ENCODE results near the gene PRR5L.

Gene PRR5L

DNA sequence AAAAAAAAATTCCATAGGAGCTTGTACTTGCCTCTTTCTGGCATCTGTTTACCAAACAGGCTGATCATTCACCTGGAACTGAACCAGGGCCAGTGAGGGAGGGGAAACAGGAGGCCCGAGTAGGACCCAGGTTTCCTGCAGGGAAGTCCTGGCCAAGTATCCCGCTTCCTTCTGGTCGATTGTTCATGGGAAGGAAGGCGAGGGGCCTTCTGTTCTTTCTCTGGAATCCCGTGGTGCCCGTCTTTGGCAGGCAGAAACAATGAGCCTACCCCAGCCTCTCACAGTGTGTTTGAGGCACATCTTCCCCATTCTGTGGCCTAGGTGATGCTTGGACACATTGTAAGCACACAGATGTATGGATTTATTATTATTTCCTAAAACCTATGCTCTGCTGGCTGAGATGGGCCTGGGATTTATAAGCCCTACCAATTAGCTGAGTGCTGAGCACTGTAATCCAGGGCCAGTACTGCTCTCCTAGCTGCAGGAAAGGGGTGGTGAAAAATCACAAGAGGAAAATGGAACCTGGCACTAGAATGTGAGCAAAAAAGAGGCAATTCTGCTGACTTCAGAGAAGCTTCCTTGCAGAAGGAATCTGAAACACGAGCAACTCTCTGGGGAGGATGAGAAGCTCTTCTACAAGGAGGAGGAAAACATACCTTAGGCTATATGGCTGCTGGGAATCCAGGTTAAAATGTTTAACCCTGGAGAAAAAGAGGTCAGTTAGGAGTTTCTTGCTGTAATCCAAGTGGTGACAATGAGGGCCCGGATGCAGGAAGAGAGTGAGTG lies 53.5 kb downstream of the PRR5L start:
- no peaks in the 10 kb centered on the region for H3K36me3 ChIP-seq (ENCODE audit: control insufficient read depth, insufficient read depth, low read length)
- H3K4me3 ChIP-seq (ENCODE audit: low read depth, low read length) = no peak overlapping the region
- H3K9me3 ChIP-seq (ENCODE audit: control insufficient read depth, insufficient read depth, low read length) = no peaks in the 10 kb centered on the region
- H3K27me3 ChIP-seq (ENCODE audit: control insufficient read depth, insufficient read depth, low read length) = no peaks in the 10 kb centered on the region
- H3K4me1 ChIP-seq (ENCODE audit: control insufficient read depth, insufficient read depth, low read length) = peaks cover 2% of the 10 kb centered on the region
- H3K9ac ChIP-seq (ENCODE audit: low read depth, low read length) = no peak overlapping the region

GRCh38 chr11:36350137-36350513 lies 54.0 kb downstream of the PRR5L start:
- no peaks in the 10 kb centered on the region for H3K36me3 ChIP-seq (ENCODE audit: control insufficient read depth, insufficient read depth, low read length)
- no peak overlapping the region for H3K9ac ChIP-seq (ENCODE audit: low read depth, low read length)
- H3K4me1 ChIP-seq (ENCODE audit: control insufficient read depth, insufficient read depth, low read length) = peaks cover 2% of the 10 kb centered on the region
- no peak overlapping the region for H3K4me3 ChIP-seq (ENCODE audit: low read depth, low read length)
- no peaks in the 10 kb centered on the region for H3K27me3 ChIP-seq (ENCODE audit: control insufficient read depth, insufficient read depth, low read length)
- H3K9me3 ChIP-seq (ENCODE audit: control insufficient read depth, insufficient read depth, low read length) = no peaks in the 10 kb centered on the region

DNA sequence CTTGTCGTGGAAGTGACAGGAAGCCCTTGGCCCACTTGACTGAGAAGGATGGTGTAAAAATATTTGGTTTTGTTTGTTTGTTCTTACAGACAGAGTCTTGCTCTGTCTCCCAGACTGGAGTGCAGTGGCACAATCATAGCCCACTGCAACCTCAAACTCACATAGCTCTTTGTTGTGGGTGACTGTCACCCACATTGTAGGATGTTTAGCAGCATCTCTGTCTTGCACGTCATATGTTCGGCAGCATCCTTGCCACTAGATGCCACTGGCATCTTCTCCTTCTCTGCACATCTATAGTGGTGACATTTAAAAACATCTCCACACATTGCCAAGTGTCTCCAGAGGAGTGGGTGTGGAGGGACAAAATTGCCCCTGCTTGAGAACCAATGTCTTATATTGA lies 56.8 kb downstream of the PRR5L start:
- H3K9ac ChIP-seq (ENCODE audit: low read depth, low read length) = no peak overlapping the region
- no peaks in the 10 kb centered on the region for H3K36me3 ChIP-seq (ENCODE audit: control insufficient read depth, insufficient read depth, low read length)
- H3K4me3 ChIP-seq (ENCODE audit: low read depth, low read length) = no peak overlapping the region
- peaks cover 2% of the 10 kb centered on the region for H3K4me1 ChIP-seq (ENCODE audit: control insufficient read depth, insufficient read depth, low read length)
- no peaks in the 10 kb centered on the region for H3K27me3 ChIP-seq (ENCODE audit: control insufficient read depth, insufficient read depth, low read length)
- H3K9me3 ChIP-seq (ENCODE audit: control insufficient read depth, insufficient read depth, low read length) = no peaks in the 10 kb centered on the region

GRCh38 chr11:36354221-36355003 lies 58.3 kb downstream of the PRR5L start:
- no peak overlapping the region for H3K9ac ChIP-seq (ENCODE audit: low read depth, low read length)
- peaks cover under 1% of the 10 kb centered on the region for H3K4me1 ChIP-seq (ENCODE audit: control insufficient read depth, insufficient read depth, low read length)
- no peaks in the 10 kb centered on the region for H3K27me3 ChIP-seq (ENCODE audit: control insufficient read depth, insufficient read depth, low read length)
- H3K4me3 ChIP-seq (ENCODE audit: low read depth, low read length) = no peak overlapping the region
- H3K9me3 ChIP-seq (ENCODE audit: control insufficient read depth, insufficient read depth, low read length) = no peaks in the 10 kb centered on the region
- no peaks in the 10 kb centered on the region for H3K36me3 ChIP-seq (ENCODE audit: control insufficient read depth, insufficient read depth, low read length)

- H3K4me1 ChIP-seq (ENCODE audit: control insufficient read depth, insufficient read depth, low read length) = no peaks in the 10 kb centered on the region
- no peak overlapping the region for H3K9ac ChIP-seq (ENCODE audit: low read depth, low read length)
- no peaks in the 10 kb centered on the region for H3K27me3 ChIP-seq (ENCODE audit: control insufficient read depth, insufficient read depth, low read length)
- no peak overlapping the region for H3K4me3 ChIP-seq (ENCODE audit: low read depth, low read length)
- H3K9me3 ChIP-seq (ENCODE audit: control insufficient read depth, insufficient read depth, low read length) = no peaks in the 10 kb centered on the region
- no peaks in the 10 kb centered on the region for H3K36me3 ChIP-seq (ENCODE audit: control insufficient read depth, insufficient read depth, low read length)
Measured at GRCh38 chr11:36356201-36356600, 60.1 kb downstream of the PRR5L start.

DNA sequence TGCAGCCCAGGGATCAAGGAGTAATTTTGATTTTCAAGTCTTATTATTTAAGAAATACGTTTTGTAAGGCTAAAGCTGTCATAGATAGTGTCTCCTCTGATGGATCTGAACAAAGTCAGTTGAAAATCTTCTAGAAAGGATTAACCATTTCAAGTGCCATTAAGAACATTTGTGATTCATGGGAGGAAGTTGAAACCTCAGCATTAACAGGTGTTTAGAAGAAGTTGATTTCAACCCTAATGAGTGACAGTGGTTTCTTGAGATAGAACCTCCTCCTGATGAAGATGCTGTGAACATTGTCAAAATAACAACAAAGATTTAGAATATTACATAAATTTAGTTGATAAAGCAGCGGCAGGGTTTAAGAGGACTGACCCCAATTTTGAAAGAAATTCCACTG lies 61.7 kb downstream of the PRR5L start:
- Histone ChIP-seq H3K9me3 (ENCODE audit: control insufficient read depth, insufficient read depth, low read length) (no peaks in the 10 kb centered on the region), H3K4me3 (ENCODE audit: low read depth, low read length) (no peak overlapping the region), H3K9ac (ENCODE audit: low read depth, low read length) (no peak overlapping the region), H3K4me1 (ENCODE audit: control insufficient read depth, insufficient read depth, low read length) (peaks cover 7% of the 10 kb centered on the region), H3K36me3 (ENCODE audit: control insufficient read depth, insufficient read depth, low read length) (no peaks in the 10 kb centered on the region), H3K27me3 (ENCODE audit: control insufficient read depth, insufficient read depth, low read length) (peaks cover 3% of the 10 kb centered on the region)

DNA sequence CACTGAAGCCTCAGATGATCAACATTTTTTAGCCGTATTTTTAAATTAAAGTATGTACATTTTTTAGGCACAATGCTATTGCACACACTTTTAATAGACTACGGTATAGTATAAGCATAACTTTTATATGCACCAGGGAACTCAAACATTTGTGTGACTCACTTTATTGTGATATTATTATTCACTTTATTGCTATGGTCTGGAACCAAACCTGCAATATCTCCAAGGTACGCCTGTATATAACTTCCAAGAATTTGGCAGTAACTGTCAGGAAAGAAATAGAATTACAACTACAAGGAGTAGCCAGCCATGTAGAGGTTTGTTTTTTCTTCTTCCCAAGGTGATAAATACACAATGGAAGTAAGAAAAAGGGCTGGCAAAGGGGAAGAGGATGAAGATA lies 62.3 kb downstream of the PRR5L start:
- H3K9me3 ChIP-seq (ENCODE audit: control insufficient read depth, insufficient read depth, low read length) = no peaks in the 10 kb centered on the region
- H3K9ac ChIP-seq (ENCODE audit: low read depth, low read length) = no peak overlapping the region
- no peak overlapping the region for H3K4me3 ChIP-seq (ENCODE audit: low read depth, low read length)
- H3K36me3 ChIP-seq (ENCODE audit: control insufficient read depth, insufficient read depth, low read length) = no peaks in the 10 kb centered on the region
- H3K4me1 ChIP-seq (ENCODE audit: control insufficient read depth, insufficient read depth, low read length) = peaks cover 10% of the 10 kb centered on the region
- peaks cover 3% of the 10 kb centered on the region for H3K27me3 ChIP-seq (ENCODE audit: control insufficient read depth, insufficient read depth, low read length)

- H3K9ac ChIP-seq (ENCODE audit: low read depth, low read length) = no peak overlapping the region
- peaks cover 13% of the 10 kb centered on the region for H3K4me1 ChIP-seq (ENCODE audit: control insufficient read depth, insufficient read depth, low read length)
- peaks cover 3% of the 10 kb centered on the region for H3K27me3 ChIP-seq (ENCODE audit: control insufficient read depth, insufficient read depth, low read length)
- no peaks in the 10 kb centered on the region for H3K36me3 ChIP-seq (ENCODE audit: control insufficient read depth, insufficient read depth, low read length)
- H3K4me3 ChIP-seq (ENCODE audit: low read depth, low read length) = no peak overlapping the region
- H3K9me3 ChIP-seq (ENCODE audit: control insufficient read depth, insufficient read depth, low read length) = no peaks in the 10 kb centered on the region
Measured at GRCh38 chr11:36360318-36360717, 64.2 kb downstream of the PRR5L start.

- no peak overlapping the region for H3K9ac ChIP-seq (ENCODE audit: low read depth, low read length)
- peaks cover 3% of the 10 kb centered on the region for H3K27me3 ChIP-seq (ENCODE audit: control insufficient read depth, insufficient read depth, low read length)
- no peak overlapping the region for H3K4me3 ChIP-seq (ENCODE audit: low read depth, low read length)
- peaks cover 13% of the 10 kb centered on the region for H3K4me1 ChIP-seq (ENCODE audit: control insufficient read depth, insufficient read depth, low read length)
- no peaks in the 10 kb centered on the region for H3K9me3 ChIP-seq (ENCODE audit: control insufficient read depth, insufficient read depth, low read length)
- no peaks in the 10 kb centered on the region for H3K36me3 ChIP-seq (ENCODE audit: control insufficient read depth, insufficient read depth, low read length)
Measured at GRCh38 chr11:36360826-36361415, 64.8 kb downstream of the PRR5L start.

DNA sequence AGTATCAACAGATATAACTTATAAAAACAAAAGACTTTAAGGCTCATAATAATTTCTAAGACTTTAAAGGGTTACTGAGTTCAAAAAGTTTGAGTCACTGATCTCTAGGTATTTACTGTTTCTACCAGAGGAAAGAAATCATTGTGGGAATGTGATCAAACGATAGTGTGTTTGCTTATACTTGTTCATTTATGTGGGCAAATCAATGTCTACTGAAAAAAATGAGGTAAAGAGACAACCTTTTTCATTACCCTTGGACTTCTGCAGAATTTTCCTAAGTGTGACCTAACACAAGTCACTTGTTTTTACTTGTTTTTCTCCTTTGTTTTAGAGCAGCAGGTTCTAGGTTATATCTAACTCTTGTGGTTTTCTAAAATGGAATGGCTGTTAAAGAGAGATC lies 65.4 kb downstream of the PRR5L start:
- no peak overlapping the region for H3K9ac ChIP-seq (ENCODE audit: low read depth, low read length)

GRCh38 chr11:36361901-36362391 lies 65.9 kb downstream of the PRR5L start:
- H3K27me3 ChIP-seq (ENCODE audit: control insufficient read depth, insufficient read depth, low read length) = peaks cover 3% of the 10 kb centered on the region
- peaks cover 13% of the 10 kb centered on the region for H3K4me1 ChIP-seq (ENCODE audit: control insufficient read depth, insufficient read depth, low read length)
- no peaks in the 10 kb centered on the region for H3K36me3 ChIP-seq (ENCODE audit: control insufficient read depth, insufficient read depth, low read length)
- peak overlapping the region; percentile 18 for H3K4me3 ChIP-seq (ENCODE audit: low read depth, low read length)
- H3K9ac ChIP-seq (ENCODE audit: low read depth, low read length) = no peak overlapping the region
- H3K9me3 ChIP-seq (ENCODE audit: control insufficient read depth, insufficient read depth, low read length) = no peaks in the 10 kb centered on the region

More for the DNA sequence above, 65.4 kb downstream of the PRR5L start:
- Histone ChIP-seq H3K4me3 (ENCODE audit: low read depth, low read length) (peak overlapping the region; percentile 18), H3K9me3 (ENCODE audit: control insufficient read depth, insufficient read depth, low read length) (no peaks in the 10 kb centered on the region), H3K27me3 (ENCODE audit: control insufficient read depth, insufficient read depth, low read length) (peaks cover 3% of the 10 kb centered on the region), H3K36me3 (ENCODE audit: control insufficient read depth, insufficient read depth, low read length) (no peaks in the 10 kb centered on the region), H3K4me1 (ENCODE audit: control insufficient read depth, insufficient read depth, low read length) (peaks cover 13% of the 10 kb centered on the region)

Data from iPS-15b (cell line).